ENCODE data around the gene IL22. TPM values are rescaled to one million over a fixed set of nuclear protein-coding genes. Genes with fewer than 3 reads are reported as not detected.
A peak's percentile ranks its signal among the peaks of the same experiment; 100 is the strongest.

IL22 gene
- total RNA-seq, 1 donor from 2014 or later = not detected

- Histone ChIP-seq H3K79me2 (ENCODE audit: insufficient read depth, low read length) (no peaks in the 10 kb centered on the region), H2AFZ (ENCODE audit: low read depth, low read length) (no peak overlapping the region), H3K9me3 (ENCODE audit: insufficient read depth, low read depth, low read length) (no peaks in the 10 kb centered on the region), H3K36me3 (ENCODE audit: insufficient read depth, low read length) (no peaks in the 10 kb centered on the region), H3K27ac (ENCODE audit: low read depth, low read length) (no peak overlapping the region), H3K27me3 (ENCODE audit: insufficient read depth, low read length) (no peaks in the 10 kb centered on the region), H3K4me2 (ENCODE audit: low read length) (no peak overlapping the region), H3K4me3 (ENCODE audit: insufficient read depth, low read depth, low read length) (no peak overlapping the region), H3K9ac (ENCODE audit: low read length) (no peak overlapping the region), H4K20me1 (ENCODE audit: insufficient read depth, low read length) (no peaks in the 10 kb centered on the region), H3K4me1 (ENCODE audit: insufficient read depth, low read length) (peaks cover 3% of the 10 kb centered on the region)
- Mint-ChIP-seq H3K27ac (ENCODE audit: unreplicated experiment) (no peak overlapping the region), H3K4me1 (ENCODE audit: low read depth, unreplicated experiment) (peaks cover 2% of the 10 kb centered on the region), H3K9me3 (ENCODE audit: unreplicated experiment) (no peaks in the 10 kb centered on the region), H3K4me3 (ENCODE audit: unreplicated experiment) (no peak overlapping the region), H3K27me3 (ENCODE audit: low read depth, unreplicated experiment) (peaks cover 2% of the 10 kb centered on the region), H3K36me3 (ENCODE audit: low read depth, unreplicated experiment) (no peaks in the 10 kb centered on the region)
- no peak for FAIRE-seq
- TF ChIP-seq CTCF (IDR thresholded peaks at IDR 0.05; ENCODE audit: insufficient read depth, low read depth, low read length) (no peak), EZH2 (IDR thresholded peaks at IDR 0.05; ENCODE audit: insufficient read depth, low read length) (no peak)
- DNase-seq (ENCODE audit: low read depth) = no peak
Measured at GRCh38 chr12:68272732-68273131, 19.3 kb upstream of the IL22 start.

GRCh38 chr12:68271346-68271745 lies 17.9 kb upstream of the IL22 start:
- H3K36me3 Mint-ChIP-seq (ENCODE audit: low read depth, unreplicated experiment) = no peaks in the 10 kb centered on the region
- Histone ChIP-seq H3K9ac (ENCODE audit: low read length) (no peak overlapping the region), H3K27me3 (ENCODE audit: insufficient read depth, low read length) (no peaks in the 10 kb centered on the region), H3K4me3 (ENCODE audit: insufficient read depth, low read depth, low read length) (no peak overlapping the region), H3K27ac (ENCODE audit: low read depth, low read length) (no peak overlapping the region), H4K20me1 (ENCODE audit: insufficient read depth, low read length) (no peaks in the 10 kb centered on the region), H2AFZ (ENCODE audit: low read depth, low read length) (no peak overlapping the region), H3K36me3 (ENCODE audit: insufficient read depth, low read length) (no peaks in the 10 kb centered on the region), H3K4me1 (ENCODE audit: insufficient read depth, low read length) (no peaks in the 10 kb centered on the region), H3K9me3 (ENCODE audit: insufficient read depth, low read depth, low read length) (no peaks in the 10 kb centered on the region), H3K4me2 (ENCODE audit: low read length) (no peak overlapping the region), H3K79me2 (ENCODE audit: insufficient read depth, low read length) (no peaks in the 10 kb centered on the region)
- DNase-seq (ENCODE audit: low read depth) (peak; percentile 70), FAIRE-seq (no peak)
- H3K27ac Mint-ChIP-seq (ENCODE audit: unreplicated experiment) = peak overlapping the region; percentile 5
- TF ChIP-seq CTCF (IDR thresholded peaks at IDR 0.05; ENCODE audit: insufficient read depth, low read depth, low read length) (no peak), EZH2 (IDR thresholded peaks at IDR 0.05; ENCODE audit: insufficient read depth, low read length) (no peak)
- H3K27me3 Mint-ChIP-seq (ENCODE audit: low read depth, unreplicated experiment) = peaks cover 2% of the 10 kb centered on the region
- H3K4me1 Mint-ChIP-seq (ENCODE audit: low read depth, unreplicated experiment) = no peaks in the 10 kb centered on the region
- H3K4me3 Mint-ChIP-seq (ENCODE audit: unreplicated experiment) = no peak overlapping the region
- H3K9me3 Mint-ChIP-seq (ENCODE audit: unreplicated experiment) = no peaks in the 10 kb centered on the region

- no peaks in the 10 kb centered on the region for H3K36me3 Mint-ChIP-seq (ENCODE audit: low read depth, unreplicated experiment)
- Histone ChIP-seq H3K4me3 (ENCODE audit: insufficient read depth, low read depth, low read length) (no peak overlapping the region), H3K27ac (ENCODE audit: low read depth, low read length) (no peak overlapping the region), H2AFZ (ENCODE audit: low read depth, low read length) (no peak overlapping the region), H3K9me3 (ENCODE audit: insufficient read depth, low read depth, low read length) (no peaks in the 10 kb centered on the region), H3K79me2 (ENCODE audit: insufficient read depth, low read length) (no peaks in the 10 kb centered on the region), H3K4me1 (ENCODE audit: insufficient read depth, low read length) (no peaks in the 10 kb centered on the region), H3K4me2 (ENCODE audit: low read length) (no peak overlapping the region), H3K9ac (ENCODE audit: low read length) (no peak overlapping the region), H3K27me3 (ENCODE audit: insufficient read depth, low read length) (no peaks in the 10 kb centered on the region), H4K20me1 (ENCODE audit: insufficient read depth, low read length) (no peaks in the 10 kb centered on the region), H3K36me3 (ENCODE audit: insufficient read depth, low read length) (no peaks in the 10 kb centered on the region)
- no peak overlapping the region for H3K4me3 Mint-ChIP-seq (ENCODE audit: unreplicated experiment)
- H3K4me1 Mint-ChIP-seq (ENCODE audit: low read depth, unreplicated experiment) = peaks cover 4% of the 10 kb centered on the region
- no peak overlapping the region for H3K27ac Mint-ChIP-seq (ENCODE audit: unreplicated experiment)
- no peaks in the 10 kb centered on the region for H3K9me3 Mint-ChIP-seq (ENCODE audit: unreplicated experiment)
- FAIRE-seq (no peak), DNase-seq (ENCODE audit: low read depth) (no peak)
- peaks cover 2% of the 10 kb centered on the region for H3K27me3 Mint-ChIP-seq (ENCODE audit: low read depth, unreplicated experiment)
- TF ChIP-seq CTCF (IDR thresholded peaks at IDR 0.05; ENCODE audit: insufficient read depth, low read depth, low read length) (no peak), EZH2 (IDR thresholded peaks at IDR 0.05; ENCODE audit: insufficient read depth, low read length) (no peak)
Measured at GRCh38 chr12:68270358-68270757, 17.0 kb upstream of the IL22 start.
